ENCODE data around the gene MARK3. TPM values are rescaled to one million over a fixed set of nuclear protein-coding genes. Genes with fewer than 3 reads are reported as not detected.

Gene MARK3
- total RNA-seq, 1 experiment from 2014 or later = 81.9 TPM

- Histone ChIP-seq H2BK20ac (ENCODE audit: low read depth, low read length, poor library complexity, severe bottlenecking) (no peak overlapping the region), H3K23me2 (ENCODE audit: insufficient read length, low read depth, low read length, poor library complexity, severe bottlenecking) (no peaks in the 10 kb centered on the region), H2BK12ac (ENCODE audit: insufficient read length, low read depth, low read length) (no peak overlapping the region), H3K56ac (ENCODE audit: insufficient read length, low read depth, low read length) (no peak overlapping the region), H3K4ac (ENCODE audit: low read depth, low read length) (no peak overlapping the region), H4K20me1 (ENCODE audit: control insufficient read depth, insufficient read depth, insufficient read length) (no peaks in the 10 kb centered on the region), H3K4me1 (ENCODE audit: insufficient read depth, low read length) (no peaks in the 10 kb centered on the region), H3K9me3 (ENCODE audit: control insufficient read depth, low read depth, low read length) (no peaks in the 10 kb centered on the region), H2BK15ac (ENCODE audit: low read depth, low read length) (no peak overlapping the region), H2AFZ (ENCODE audit: low read length) (no peak overlapping the region), H3K14ac (ENCODE audit: insufficient read depth, low read length) (no peak overlapping the region), H2BK5ac (ENCODE audit: insufficient read length, low read length) (no peak overlapping the region), H3T11ph (ENCODE audit: low read length) (no peak overlapping the region), H3K9ac (ENCODE audit: extremely low read depth, insufficient read length, low read length) (no peak overlapping the region), H4K5ac (ENCODE audit: insufficient read length, low read depth, low read length) (no peak overlapping the region), H3K18ac (ENCODE audit: insufficient read length, low read depth, low read length) (no peak overlapping the region), H3K79me2 (ENCODE audit: insufficient read depth, low read length) (peaks cover 3% of the 10 kb centered on the region; the same call in 1 of the 2 replicates), H3K4me2 (ENCODE audit: insufficient read depth, insufficient read length, low read length) (no peak overlapping the region), H3K27me3 (ENCODE audit: insufficient read depth, low read length) (no peaks in the 10 kb centered on the region), H3K23ac (ENCODE audit: insufficient read length, low read depth, low read length) (no peak overlapping the region), H2AK5ac (ENCODE audit: insufficient read length, low read length) (no peak overlapping the region), H3K79me1 (ENCODE audit: insufficient read depth, low read depth, low read length, poor library complexity, severe bottlenecking) (peaks cover 12% of the 10 kb centered on the region), H3K27ac (ENCODE audit: insufficient read length, low read depth, low read length) (no peak overlapping the region), H2BK120ac (ENCODE audit: low read depth, low read length, poor library complexity, severe bottlenecking) (no peak overlapping the region), H4K91ac (ENCODE audit: insufficient read length, low read depth, low read length) (no peak overlapping the region), H4K8ac (replicated peaks; ENCODE audit: insufficient read length, low read depth, low read length) (no peak overlapping the region)
- Mint-ChIP-seq H3K4me1 (peaks cover 12 to 16% of the 10 kb centered on the region in 2 experiments), H3K4me3 (no peak overlapping the region), H3K36me3 (ENCODE audit: insufficient read depth in 1 of 3, low read depth in 3 of 3) (peaks cover 13 to 23% (median 15%) of the 10 kb centered on the region in 3 experiments; a peak in 6 of 7 replicates), H3K9me3 (no peaks in the 10 kb centered on the region), H3K27ac (no peak overlapping the region), H3K27me3 (ENCODE audit: low read depth) (no peaks in the 10 kb centered on the region)
- no peak for DNase-seq
- WGBS (ENCODE audit: extremely low coverage, insufficient read length, low lambda C conversion rate) = no CpG with 5 or more reads among the region's 4 CpGs
- TF ChIP-seq, protein P1, sequence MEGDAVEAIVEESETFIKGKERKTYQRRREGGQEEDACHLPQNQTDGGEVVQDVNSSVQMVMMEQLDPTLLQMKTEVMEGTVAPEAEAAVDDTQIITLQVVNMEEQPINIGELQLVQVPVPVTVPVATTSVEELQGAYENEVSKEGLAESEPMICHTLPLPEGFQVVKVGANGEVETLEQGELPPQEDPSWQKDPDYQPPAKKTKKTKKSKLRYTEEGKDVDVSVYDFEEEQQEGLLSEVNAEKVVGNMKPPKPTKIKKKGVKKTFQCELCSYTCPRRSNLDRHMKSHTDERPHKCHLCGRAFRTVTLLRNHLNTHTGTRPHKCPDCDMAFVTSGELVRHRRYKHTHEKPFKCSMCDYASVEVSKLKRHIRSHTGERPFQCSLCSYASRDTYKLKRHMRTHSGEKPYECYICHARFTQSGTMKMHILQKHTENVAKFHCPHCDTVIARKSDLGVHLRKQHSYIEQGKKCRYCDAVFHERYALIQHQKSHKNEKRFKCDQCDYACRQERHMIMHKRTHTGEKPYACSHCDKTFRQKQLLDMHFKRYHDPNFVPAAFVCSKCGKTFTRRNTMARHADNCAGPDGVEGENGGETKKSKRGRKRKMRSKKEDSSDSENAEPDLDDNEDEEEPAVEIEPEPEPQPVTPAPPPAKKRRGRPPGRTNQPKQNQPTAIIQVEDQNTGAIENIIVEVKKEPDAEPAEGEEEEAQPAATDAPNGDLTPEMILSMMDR (conservative IDR thresholded peaks at IDR 0.05) = no peak
Observed at GRCh38 chr14:103432627-103433026, 47.4 kb downstream of the MARK3 start.

All from H9 (cell line).